H9 (cell line): ENCODE data around the gene CLDN18. TPM values are rescaled to one million over a fixed set of nuclear protein-coding genes. Genes with fewer than 3 reads are reported as not detected.
A peak's percentile ranks its signal among the peaks of the same experiment; 100 is the strongest.

ENCODE experiments used
- DNase-seq: peaks from one replicate; pipeline ENCODE4 v3.0.0-alpha.2; 2017
- H2AFZ ChIP-seq: one replicate; pipeline ENCODE4 v1.6.1; 2013; ENCODE audit warnings: mild to moderate bottlenecking, low read length, control low read depth, moderate library complexity
- H2AK5ac ChIP-seq: 2 replicates; pipeline ENCODE4 v1.6.1; 2013; ENCODE audit warnings: low read length, control low read depth, mixed read lengths; ENCODE audit not compliant: insufficient read length
- H2BK120ac ChIP-seq: one replicate; pipeline ENCODE4 v1.6.1; 2013; ENCODE audit warnings: low read depth, mild to moderate bottlenecking, low read length, control low read depth, inconsistent platforms; ENCODE audit not compliant: poor library complexity, severe bottlenecking
- H2BK12ac ChIP-seq: 2 replicates; pipeline ENCODE4 v1.6.1; 2013; ENCODE audit warnings: low read length, control low read depth, mixed read lengths, low read depth; ENCODE audit not compliant: insufficient read length
- H2BK15ac ChIP-seq: 2 replicates; pipeline ENCODE4 v1.6.1; 2013; ENCODE audit warnings: low read depth, low read length, control low read depth
- H2BK20ac ChIP-seq: one replicate; pipeline ENCODE4 v1.6.1; 2013; ENCODE audit warnings: low read depth, mild to moderate bottlenecking, low read length, control low read depth, inconsistent platforms; ENCODE audit not compliant: poor library complexity, severe bottlenecking
- H2BK5ac ChIP-seq: 2 replicates; pipeline ENCODE4 v1.6.1; 2013; ENCODE audit warnings: low read length, control low read depth, mixed read lengths; ENCODE audit not compliant: insufficient read length
- H3K14ac ChIP-seq: 2 replicates; pipeline ENCODE4 v1.6.1; 2013; ENCODE audit warnings: low read length, control low read depth; ENCODE audit not compliant: insufficient read depth
- H3K18ac ChIP-seq: 2 replicates; pipeline ENCODE4 v1.6.1; 2013; ENCODE audit warnings: low read depth, mild to moderate bottlenecking, mixed read lengths, low read length, control low read depth; ENCODE audit not compliant: insufficient read length
- H3K23ac ChIP-seq: 2 replicates; pipeline ENCODE4 v1.6.1; 2013; ENCODE audit warnings: low read length, control low read depth, mixed read lengths, low read depth; ENCODE audit not compliant: insufficient read length
- H3K23me2 ChIP-seq: 2 replicates; pipeline ENCODE4 v1.6.1; 2013; ENCODE audit warnings: low read depth, mild to moderate bottlenecking, mixed read lengths, low read length, control low read depth; ENCODE audit not compliant: insufficient read length, poor library complexity, severe bottlenecking
- H3K27ac ChIP-seq: 2 replicates; pipeline ENCODE4 v1.5.1; 2013; ENCODE audit warnings: low read length, control low read depth, mixed read lengths, low read depth; ENCODE audit not compliant: insufficient read length
- H3K27me3 ChIP-seq: 2 replicates; pipeline ENCODE4 v1.6.1; 2013; ENCODE audit warnings: low read length, control low read depth, inconsistent platforms; ENCODE audit not compliant: insufficient read depth
- H3K4ac ChIP-seq: 2 replicates; pipeline ENCODE4 v1.6.1; 2013; ENCODE audit warnings: low read depth, mild to moderate bottlenecking, control low read depth, inconsistent platforms, low read length, moderate library complexity
- H3K4me1 ChIP-seq: 2 replicates; pipeline ENCODE4 v1.6.1; 2013; ENCODE audit warnings: low read length, control low read depth, inconsistent platforms; ENCODE audit not compliant: insufficient read depth
- H3K4me2 ChIP-seq: 2 replicates; pipeline ENCODE4 v1.6.1; 2013; ENCODE audit warnings: low read length, control low read depth, mixed read lengths; ENCODE audit not compliant: insufficient read length, insufficient read depth
- H3K56ac ChIP-seq: 2 replicates; pipeline ENCODE4 v1.6.1; 2013; ENCODE audit warnings: low read depth, mild to moderate bottlenecking, mixed read lengths, low read length, control low read depth; ENCODE audit not compliant: insufficient read length
- H3K79me1 ChIP-seq: 2 replicates; pipeline ENCODE4 v1.6.1; 2013; ENCODE audit warnings: low read depth, mild to moderate bottlenecking, moderate library complexity, low read length, control low read depth, inconsistent platforms; ENCODE audit not compliant: insufficient read depth, poor library complexity, severe bottlenecking
- H3K79me2 ChIP-seq: 2 replicates; pipeline ENCODE4 v1.6.1; 2013; ENCODE audit warnings: low read length, control low read depth, inconsistent platforms; ENCODE audit not compliant: insufficient read depth
- H3K9ac ChIP-seq: 2 replicates; pipeline ENCODE4 v1.6.1; 2013; ENCODE audit warnings: low read length, control low read depth, mixed read lengths; ENCODE audit not compliant: insufficient read length; ENCODE audit errors: extremely low read depth
- H3K9me3 ChIP-seq: one replicate; pipeline ENCODE4 v1.6.1; 2013; ENCODE audit warnings: low read depth, low read length, inconsistent platforms; ENCODE audit not compliant: control insufficient read depth
- H3T11ph ChIP-seq: one replicate; pipeline ENCODE4 v1.6.1; 2013; ENCODE audit warnings: mild to moderate bottlenecking, low read length, control low read depth, inconsistent platforms
- H4K20me1 ChIP-seq: one replicate; pipeline ENCODE4 v1.6.1; 2013; ENCODE audit not compliant: control insufficient read depth, insufficient read length, insufficient read depth
- H4K5ac ChIP-seq: 2 replicates; pipeline ENCODE4 v1.6.1; 2013; ENCODE audit warnings: low read depth, mild to moderate bottlenecking, mixed read lengths, low read length, control low read depth; ENCODE audit not compliant: insufficient read length
- H4K8ac ChIP-seq: replicated peaks from 2 replicates; pipeline ENCODE4 v1.6.1; 2013; ENCODE audit warnings: low read length, control low read depth, mixed read lengths, low read depth; ENCODE audit not compliant: insufficient read length
- H4K91ac ChIP-seq: 2 replicates; pipeline ENCODE4 v1.6.1; 2013; ENCODE audit warnings: low read depth, mild to moderate bottlenecking, moderate library complexity, mixed read lengths, low read length, control low read depth; ENCODE audit not compliant: insufficient read length
- H3K27ac Mint-ChIP-seq, 3 experiments: 2 replicates in 2 of 3; 3 replicates in 1 of 3; pipeline ENCODE4 v1.8.0; 2020 to 2021; ENCODE audit warnings: mixed read lengths in 3 of 3, mild to moderate bottlenecking in 1 of 3, moderate library complexity in 1 of 3
- H3K27me3 Mint-ChIP-seq: 2 replicates; pipeline ENCODE4 v1.8.0; 2021; ENCODE audit warnings: low read depth, mild to moderate bottlenecking, moderate library complexity, mixed read lengths
- H3K36me3 Mint-ChIP-seq, 3 experiments: 2 replicates in 2 of 3; 3 replicates in 1 of 3; pipeline ENCODE4 v1.8.0; 2020 to 2021; ENCODE audit warnings: low read depth in 3 of 3, mixed read lengths in 3 of 3; ENCODE audit not compliant: insufficient read depth in 1 of 3
- H3K4me1 Mint-ChIP-seq, 2 experiments: 2 replicates each; pipeline ENCODE4 v1.8.0; 2020; ENCODE audit warnings: mixed read lengths in 2 of 2
- H3K4me3 Mint-ChIP-seq, 2 experiments: 2 replicates in 1 of 2; 3 replicates in 1 of 2; pipeline ENCODE4 v1.8.0; 2020 to 2021; ENCODE audit warnings: mild to moderate bottlenecking in 2 of 2, mixed read lengths in 2 of 2, moderate library complexity in 1 of 2
- H3K9me3 Mint-ChIP-seq, 2 experiments: 2 replicates in 1 of 2; 3 replicates in 1 of 2; pipeline ENCODE4 v1.8.0; 2020; ENCODE audit warnings: mild to moderate bottlenecking in 2 of 2, mixed read lengths in 2 of 2, moderate library complexity in 1 of 2
- CTCF ChIP-seq: fragments of 200-600 bp; sonication (generic); conservative IDR thresholded peaks from 3 replicates; pipeline ENCODE4 v1.8.0; 2021; ENCODE audit warnings: antibody characterized with exemption, mild to moderate bottlenecking
- WGBS: extraction: QIAGEN DNeasy Blood & Tissue Kit; methylation state at CpG from one replicate; pipeline ENCODE4 v1.1.7; 2013; ENCODE audit warnings: missing lambda C conversion rate, low lambda C conversion rate, mixed read lengths; ENCODE audit not compliant: insufficient read length; ENCODE audit errors: extremely low coverage; 5-methylcytosine and 5-hydroxymethylcytosine counted together
- total RNA-seq: library from RNA; stranded (reverse); gene quantifications from 2 replicates; pipeline ENCODE4 v1.2.1, GENCODE V29; 2021

The CLDN18 gene
- total RNA-seq, 1 experiment from 2014 or later, result not detected

- Histone ChIP-seq H3K9me3 (no peaks in the 10 kb centered on the region), H3K56ac (no peak overlapping the region), H4K5ac (no peak overlapping the region), H4K20me1 (no peaks in the 10 kb centered on the region), H3K27me3 (no peaks in the 10 kb centered on the region), H2AFZ (no peak overlapping the region), H3K9ac (no peak overlapping the region), H3K4me1 (no peaks in the 10 kb centered on the region), H3K23ac (no peak overlapping the region), H3K27ac (no peak overlapping the region), H2BK12ac (no peak overlapping the region), H2AK5ac (no peak overlapping the region), H3K18ac (no peak overlapping the region), H3K4ac (no peak overlapping the region), H2BK15ac (no peak overlapping the region), H3K23me2 (no peaks in the 10 kb centered on the region), H3K79me1 (no peaks in the 10 kb centered on the region), H2BK120ac (no peak overlapping the region), H4K91ac (no peak overlapping the region), H3T11ph (no peak overlapping the region), H2BK20ac (no peak overlapping the region), H3K14ac (no peak overlapping the region), H3K79me2 (no peaks in the 10 kb centered on the region), H2BK5ac (no peak overlapping the region), H3K4me2 (no peak overlapping the region), H4K8ac (no peak overlapping the region)
- H3K4me1 Mint-ChIP-seq, result peaks cover 0 to 2% of the 10 kb centered on the region in 2 experiments; a peak in 1 of 4 replicates
- H3K4me3 Mint-ChIP-seq, result no peak overlapping the region
- no peaks in the 10 kb centered on the region for H3K27me3 Mint-ChIP-seq
- no peak for TF ChIP-seq CTCF
- no peaks in the 10 kb centered on the region for H3K36me3 Mint-ChIP-seq
- no peaks in the 10 kb centered on the region for H3K9me3 Mint-ChIP-seq
- DNase-seq, result no peak
- H3K27ac Mint-ChIP-seq, result peak overlapping the region in 1 of 3 experiments; percentile 29; a peak in 1 of 7 replicates
- no CpG with 5 or more reads among the region's 3 CpGs for WGBS
These were observed 26.6 kb downstream of the CLDN18 start for GRCh38 chr3:138036572-138036971.
